CD14-positive monocyte (primary cell): ENCODE results near the gene CILP2. TPM values are rescaled to one million over a fixed set of nuclear protein-coding genes. Genes with fewer than 3 reads are reported as not detected.

Experiments used
- DNase-seq, 3 donors: peaks; one replicate each; pipeline ENCODE4 v3.0.0-alpha.2; 2011 to 2022
- H2AFZ ChIP-seq: 2 replicates; pipeline ENCODE4 v1.6.0; 2012; ENCODE audit warnings: mild to moderate bottlenecking, low read depth, low read length, inconsistent platforms; ENCODE audit not compliant: insufficient read depth, poor library complexity, severe bottlenecking
- H3K27ac ChIP-seq, 2 donors: 1 replicate in 1 of 2; 2 replicates in 1 of 2; pipeline ENCODE4 v1.5.1; 2012 to 2013; ENCODE audit warnings: low read length in 2 of 2, control low read depth in 1 of 2, inconsistent platforms in 1 of 2, low read depth in 1 of 2, mild to moderate bottlenecking in 1 of 2
- H3K27me3 ChIP-seq, 2 donors: one replicate each; pipeline versions ENCODE4 v1.6.0 to v1.6.1; 2011 to 2013; ENCODE audit warnings: low read length in 2 of 2; ENCODE audit not compliant: control insufficient read depth in 2 of 2, insufficient read depth in 2 of 2
- H3K36me3 ChIP-seq, 2 donors: replicated peaks in 1 of 2; 1 replicate in 1 of 2; 2 replicates in 1 of 2; pipeline versions ENCODE4 v1.5.1 to v1.6.1; 2012 to 2013; ENCODE audit warnings: low read length in 2 of 2, control low read depth in 1 of 2, inconsistent platforms in 1 of 2, mild to moderate bottlenecking in 1 of 2; ENCODE audit not compliant: insufficient read depth in 2 of 2, control insufficient read depth in 1 of 2
- H3K4me1 ChIP-seq, 2 donors: 1 replicate in 1 of 2; 2 replicates in 1 of 2; pipeline versions ENCODE4 v1.5.1 to v1.6.1; 2012 to 2013; ENCODE audit warnings: low read length in 2 of 2, control low read depth in 1 of 2, inconsistent platforms in 1 of 2, mild to moderate bottlenecking in 1 of 2, moderate library complexity in 1 of 2; ENCODE audit not compliant: insufficient read depth in 2 of 2, control insufficient read depth in 1 of 2
- H3K4me2 ChIP-seq: replicated peaks from 2 replicates; pipeline ENCODE3; 2012; ENCODE audit warnings: low read length, moderate library complexity, mild to moderate bottlenecking; ENCODE audit not compliant: poor library complexity, severe bottlenecking; ENCODE audit errors: extremely low read depth
- H3K4me3 ChIP-seq, 3 experiments: fragments of 200-600 bp in 1 of 3; sonication (generic) in 1 of 3; replicated peaks in 1 of 3; 1 replicate in 2 of 3; 2 replicates in 1 of 3; pipeline ENCODE4 v1.5.1; 2011 to 2013; ENCODE audit warnings: low read length in 3 of 3, mild to moderate bottlenecking in 3 of 3, control low read depth in 2 of 3, low read depth in 2 of 3, inconsistent platforms in 1 of 3, moderate library complexity in 1 of 3
- H3K79me2 ChIP-seq: 2 replicates; pipeline ENCODE4 v1.6.0; 2012; ENCODE audit warnings: mild to moderate bottlenecking, control low read depth, inconsistent platforms, low read length, moderate library complexity; ENCODE audit not compliant: insufficient read depth
- H3K9ac ChIP-seq: 2 replicates; pipeline ENCODE4 v1.6.0; 2017; ENCODE audit warnings: low read length, mild to moderate bottlenecking; ENCODE audit not compliant: insufficient read depth, poor library complexity, severe bottlenecking
- H3K9me3 ChIP-seq, 2 donors: replicated peaks in 1 of 2; 1 replicate in 1 of 2; 2 replicates in 1 of 2; pipeline versions ENCODE4 v1.5.1 to v1.6.1; 2012 to 2013; ENCODE audit warnings: low read length in 2 of 2, control low read depth in 1 of 2; ENCODE audit not compliant: control insufficient read depth in 1 of 2, insufficient read depth in 1 of 2
- H4K20me1 ChIP-seq: 2 replicates; pipeline ENCODE4 v1.6.0; 2012; ENCODE audit warnings: mild to moderate bottlenecking, low read length, control low read depth, moderate library complexity; ENCODE audit not compliant: insufficient read depth
- H3K27ac Mint-ChIP-seq, 7 donors: one replicate each; pipeline ENCODE4 v1.8.0; 2020; ENCODE audit warnings: mild to moderate bottlenecking in 7 of 7, mixed read lengths in 7 of 7, moderate library complexity in 6 of 7, inconsistent platforms in 2 of 7
- H3K27me3 Mint-ChIP-seq, 3 donors: one replicate each; pipeline ENCODE4 v1.8.0; 2021 to 2022; ENCODE audit warnings: low read depth in 3 of 3, mild to moderate bottlenecking in 3 of 3, mixed read lengths in 3 of 3, moderate library complexity in 3 of 3, inconsistent platforms in 1 of 3
- H3K36me3 Mint-ChIP-seq, 2 donors: one replicate each; pipeline ENCODE4 v1.8.0; 2020; ENCODE audit warnings: mixed read lengths in 2 of 2, inconsistent platforms in 1 of 2, mild to moderate bottlenecking in 1 of 2
- H3K4me1 Mint-ChIP-seq: one replicate; pipeline ENCODE4 v1.8.0; 2020; ENCODE audit warnings: mild to moderate bottlenecking, mixed read lengths
- H3K4me3 Mint-ChIP-seq, 2 donors: one replicate each; pipeline ENCODE4 v1.8.0; 2020; ENCODE audit warnings: mild to moderate bottlenecking in 2 of 2, mixed read lengths in 2 of 2, moderate library complexity in 1 of 2
- H3K9me3 Mint-ChIP-seq, 7 donors: one replicate each; pipeline ENCODE4 v1.8.0; 2020 to 2022; ENCODE audit warnings: mixed read lengths in 7 of 7, mild to moderate bottlenecking in 6 of 7, moderate library complexity in 6 of 7, inconsistent platforms in 2 of 7
- WGBS: methylation state at CpG from one replicate; pipeline ENCODE4 v1.1.5; 2013; ENCODE audit warnings: missing lambda C conversion rate; ENCODE audit not compliant: insufficient coverage; 5-methylcytosine and 5-hydroxymethylcytosine counted together
- intact Hi-C, 2 donors: fragments of 100-400 bp; cut with micrococcal nuclease; formaldehyde crosslinking; loops; one replicate each; pipeline versions ENCODE4 v1.15.0 to v1.15.1; 2023
- polyA plus RNA-seq, 3 donors: library from polyadenylated mRNA; depleted of rRNA in 1 of 3; unstranded in 2 of 3; stranded (reverse) in 1 of 3; fragments of 300-500 nt in 2 of 3; fragments of >200 nt in 1 of 3; fragmentation: Illumina TruSeq in 2 of 3; gene quantifications; 1 replicate in 2 of 3; 2 replicates in 1 of 3; pipeline ENCODE4 v1.2.3, GENCODE V29; 2012 to 2021
- TF ChIP-seq, protein P1 (sequence below): fragments of 200-600 bp; IDR thresholded peaks from one replicate; pipeline ENCODE4 v1.8.0; 2022; ENCODE audit warnings: antibody characterized with exemption, mild to moderate bottlenecking

CILP2 gene
- polyA plus RNA-seq, 3 donors: 0.04 TPM; not detected in 2

DNA sequence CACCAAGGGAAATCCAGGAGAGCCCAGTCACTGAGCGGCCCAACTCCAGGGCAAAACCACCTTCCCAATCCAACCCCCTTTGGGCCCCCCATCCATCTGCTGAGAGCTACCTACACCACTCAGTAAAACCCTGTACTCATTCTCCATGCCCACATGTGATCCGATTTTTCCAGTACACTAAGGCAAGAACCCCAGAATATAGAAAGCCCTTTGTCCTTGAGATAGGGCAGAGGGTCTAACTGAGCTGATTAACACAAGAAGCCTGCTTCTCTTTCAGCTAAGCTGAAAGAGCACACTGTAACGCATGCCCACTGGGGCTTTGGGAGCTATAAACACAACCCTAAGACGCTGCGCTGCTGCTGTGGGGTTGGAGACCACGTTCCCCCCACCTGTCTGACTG is 44.4 kb downstream of the CILP2 start:
- Histone ChIP-seq H3K4me3 (no peak overlapping the region), H3K9ac (no peak overlapping the region), H4K20me1 (no peaks in the 10 kb centered on the region), H3K36me3 (no peaks in the 10 kb centered on the region), H3K79me2 (no peaks in the 10 kb centered on the region), H3K4me2 (no peak overlapping the region), H3K27me3 (no peaks in the 10 kb centered on the region), H3K4me1 (peaks cover 0 to 4% of the 10 kb centered on the region in 2 donors), H3K27ac (no peak overlapping the region), H2AFZ (no peak overlapping the region), H3K9me3 (no peaks in the 10 kb centered on the region)
- Mint-ChIP-seq H3K27me3 (peaks cover 0 to 2% (median 1%) of the 10 kb centered on the region in 3 donors), H3K9me3 (no peaks in the 10 kb centered on the region), H3K27ac (peak overlapping the region in 1 of 7 donors; percentile 46), H3K4me1 (peaks cover 4% of the 10 kb centered on the region), H3K4me3 (no peak overlapping the region), H3K36me3 (no peaks in the 10 kb centered on the region)
- intact Hi-C loops: no loop called here
- TF ChIP-seq, protein P1, sequence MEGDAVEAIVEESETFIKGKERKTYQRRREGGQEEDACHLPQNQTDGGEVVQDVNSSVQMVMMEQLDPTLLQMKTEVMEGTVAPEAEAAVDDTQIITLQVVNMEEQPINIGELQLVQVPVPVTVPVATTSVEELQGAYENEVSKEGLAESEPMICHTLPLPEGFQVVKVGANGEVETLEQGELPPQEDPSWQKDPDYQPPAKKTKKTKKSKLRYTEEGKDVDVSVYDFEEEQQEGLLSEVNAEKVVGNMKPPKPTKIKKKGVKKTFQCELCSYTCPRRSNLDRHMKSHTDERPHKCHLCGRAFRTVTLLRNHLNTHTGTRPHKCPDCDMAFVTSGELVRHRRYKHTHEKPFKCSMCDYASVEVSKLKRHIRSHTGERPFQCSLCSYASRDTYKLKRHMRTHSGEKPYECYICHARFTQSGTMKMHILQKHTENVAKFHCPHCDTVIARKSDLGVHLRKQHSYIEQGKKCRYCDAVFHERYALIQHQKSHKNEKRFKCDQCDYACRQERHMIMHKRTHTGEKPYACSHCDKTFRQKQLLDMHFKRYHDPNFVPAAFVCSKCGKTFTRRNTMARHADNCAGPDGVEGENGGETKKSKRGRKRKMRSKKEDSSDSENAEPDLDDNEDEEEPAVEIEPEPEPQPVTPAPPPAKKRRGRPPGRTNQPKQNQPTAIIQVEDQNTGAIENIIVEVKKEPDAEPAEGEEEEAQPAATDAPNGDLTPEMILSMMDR: no peak
- WGBS: 98% methylated on average over 6 of the region's 6 CpGs
- no peak for DNase-seq

DNA sequence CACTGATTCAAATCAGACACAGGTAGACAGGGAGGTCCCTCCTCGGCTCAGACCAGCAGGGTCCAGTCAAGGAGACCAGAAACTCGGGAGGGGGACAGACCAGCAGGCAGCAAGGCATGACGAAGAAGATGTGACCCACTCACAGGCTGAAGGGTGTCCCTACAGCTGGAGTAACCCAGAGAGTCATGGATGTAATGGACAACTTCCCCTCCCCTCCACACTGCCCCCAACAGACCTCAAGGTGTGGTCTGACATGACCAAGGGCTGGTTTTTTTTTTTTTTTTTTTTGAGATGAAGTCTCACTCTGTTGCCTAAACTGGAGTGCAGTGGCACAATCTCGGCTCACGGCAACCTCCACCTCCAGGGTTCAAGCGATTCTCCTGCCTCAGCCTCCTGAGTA is 46.3 kb downstream of the CILP2 start:
- Histone ChIP-seq H3K4me3 (no peak overlapping the region), H3K4me1 (peaks cover 0 to 4% of the 10 kb centered on the region in 2 donors), H3K36me3 (no peaks in the 10 kb centered on the region), H3K9ac (no peak overlapping the region), H3K27me3 (no peaks in the 10 kb centered on the region), H3K79me2 (no peaks in the 10 kb centered on the region), H4K20me1 (no peaks in the 10 kb centered on the region), H2AFZ (no peak overlapping the region), H3K27ac (no peak overlapping the region), H3K4me2 (no peak overlapping the region), H3K9me3 (no peaks in the 10 kb centered on the region)
- DNase-seq: no peak
- TF ChIP-seq, protein P1: no peak
- Mint-ChIP-seq H3K27ac (peak overlapping the region in 1 of 7 donors; percentile 37), H3K4me3 (no peak overlapping the region), H3K4me1 (peaks cover 4% of the 10 kb centered on the region), H3K27me3 (peaks cover 0 to 6% (median 2%) of the 10 kb centered on the region in 3 donors), H3K9me3 (no peaks in the 10 kb centered on the region), H3K36me3 (no peaks in the 10 kb centered on the region)
- intact Hi-C loops: no loop called here
- 100% methylated on average over 2 of the region's 6 CpGs for WGBS
